MCF 10A (cell line): Measurements from ENCODE around the gene CDK4. TPM values are rescaled to one million over a fixed set of nuclear protein-coding genes. Genes with fewer than 3 reads are reported as not detected.

Source experiments
- BruUV-seq: library from RNA; stranded (reverse); fragments of 400-500 nt; replicated peaks from 2 replicates; lab custom pipeline; 2021; lab: Mats Ljungman, UMichigan
- CTCF ChIA-PET: fragments of 300-600 bp; sonication (Branson Sonifier 250); formaldehyde crosslinking; extraction: SDS; loops from one replicate; lab custom pipeline; 2021; ENCODE audit warnings: antibody characterized with exemption, inconsistent platforms; lab: Yijun Ruan, JAX
- POLR2A ChIA-PET: fragments of 300-600, 350-650 bp; sonication (Branson Sonifier 250); formaldehyde crosslinking; extraction: SDS; loops from one replicate; lab custom pipeline; 2020; ENCODE audit warnings: antibody characterized with exemption, inconsistent platforms; lab: Yijun Ruan, JAX
- DNase-seq: peaks from one replicate; pipeline ENCODE4 v3.0.0-alpha.2; 2018; ENCODE audit not compliant: unreplicated experiment
- H3K27ac Mint-ChIP-seq: one replicate; pipeline ENCODE4 v1.8.0; 2022; ENCODE audit warnings: mild to moderate bottlenecking, low read depth, mixed read lengths; ENCODE audit not compliant: unreplicated experiment
- H3K27me3 Mint-ChIP-seq: one replicate; pipeline ENCODE4 v1.8.0; 2022; ENCODE audit warnings: mixed read lengths; ENCODE audit not compliant: insufficient read depth, unreplicated experiment
- H3K36me3 Mint-ChIP-seq: one replicate; pipeline ENCODE4 v1.8.0; 2022; ENCODE audit warnings: mild to moderate bottlenecking, moderate library complexity, mixed read lengths; ENCODE audit not compliant: insufficient read depth, unreplicated experiment
- H3K4me1 Mint-ChIP-seq: one replicate; pipeline ENCODE4 v1.8.0; 2022; ENCODE audit warnings: mixed read lengths; ENCODE audit not compliant: insufficient read depth, unreplicated experiment
- H3K4me3 Mint-ChIP-seq: one replicate; pipeline ENCODE4 v1.8.0; 2022; ENCODE audit warnings: mild to moderate bottlenecking, moderate library complexity, mixed read lengths; ENCODE audit not compliant: unreplicated experiment
- H3K9me3 Mint-ChIP-seq: one replicate; pipeline ENCODE4 v1.8.0; 2022; ENCODE audit warnings: mixed read lengths; ENCODE audit not compliant: unreplicated experiment
- intact Hi-C: fragments of 100-400 bp; cut with micrococcal nuclease; formaldehyde crosslinking; loops from 2 replicates; pipeline ENCODE4 v1.14.1; 2022
- total RNA-seq: library from RNA; stranded (reverse); gene quantifications from 2 replicates; pipeline ENCODE4 v1.2.3, GENCODE V29; 2022
- TF ChIP-seq, protein P1 (sequence below): fragments of 200-600 bp; IDR thresholded peaks from one replicate; pipeline ENCODE4 v1.8.0; 2022; ENCODE audit warnings: antibody characterized with exemption, mild to moderate bottlenecking; ENCODE audit not compliant: unreplicated experiment

CDK4 gene
- total RNA-seq, 1 experiment from 2014 or later = 123 TPM

DNA sequence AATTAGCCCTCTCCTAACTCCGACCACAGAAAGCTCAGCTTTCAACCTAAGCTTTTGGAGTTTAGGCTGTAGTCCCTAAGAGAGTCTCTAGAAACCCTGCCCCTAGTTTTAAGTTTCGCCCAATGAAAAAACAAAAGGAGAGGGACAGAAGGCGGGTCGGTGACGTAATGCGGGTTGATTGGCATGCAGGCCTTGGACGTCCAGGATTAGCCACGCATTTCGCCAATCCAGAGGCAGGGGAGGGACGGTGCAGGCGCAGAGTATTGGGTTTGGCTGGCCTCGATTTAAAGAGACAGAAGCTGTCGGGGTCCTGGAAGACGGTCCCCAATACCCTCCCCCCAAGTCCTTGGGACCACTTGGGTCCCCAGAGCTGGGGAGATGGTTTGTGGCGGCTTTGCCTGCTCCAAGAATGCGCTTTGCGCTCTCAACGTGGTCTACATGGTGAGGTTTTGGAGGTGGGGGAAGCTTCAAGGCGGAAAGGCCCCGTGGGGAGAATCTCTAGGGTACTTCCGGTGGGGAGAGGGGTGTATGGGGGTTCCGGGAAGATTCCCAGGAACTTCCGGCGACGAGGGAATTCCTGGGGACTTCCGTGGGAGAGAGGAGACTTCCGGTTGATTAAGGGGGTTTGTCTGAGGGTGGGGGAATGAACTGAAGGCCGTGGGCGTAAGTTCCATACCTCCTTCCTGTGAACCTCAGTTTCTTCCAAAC lies 7.2 kb downstream of the CDK4 start, which contains the start of gene TSPAN31:
TSS of gene TSPAN31 (plus strand) at position 263 of the 708 bp plus-strand sequence. CDS start at position 379, 116 bp downstream.
- DNase-seq = peak; percentile 99
- TF ChIP-seq, protein P1, sequence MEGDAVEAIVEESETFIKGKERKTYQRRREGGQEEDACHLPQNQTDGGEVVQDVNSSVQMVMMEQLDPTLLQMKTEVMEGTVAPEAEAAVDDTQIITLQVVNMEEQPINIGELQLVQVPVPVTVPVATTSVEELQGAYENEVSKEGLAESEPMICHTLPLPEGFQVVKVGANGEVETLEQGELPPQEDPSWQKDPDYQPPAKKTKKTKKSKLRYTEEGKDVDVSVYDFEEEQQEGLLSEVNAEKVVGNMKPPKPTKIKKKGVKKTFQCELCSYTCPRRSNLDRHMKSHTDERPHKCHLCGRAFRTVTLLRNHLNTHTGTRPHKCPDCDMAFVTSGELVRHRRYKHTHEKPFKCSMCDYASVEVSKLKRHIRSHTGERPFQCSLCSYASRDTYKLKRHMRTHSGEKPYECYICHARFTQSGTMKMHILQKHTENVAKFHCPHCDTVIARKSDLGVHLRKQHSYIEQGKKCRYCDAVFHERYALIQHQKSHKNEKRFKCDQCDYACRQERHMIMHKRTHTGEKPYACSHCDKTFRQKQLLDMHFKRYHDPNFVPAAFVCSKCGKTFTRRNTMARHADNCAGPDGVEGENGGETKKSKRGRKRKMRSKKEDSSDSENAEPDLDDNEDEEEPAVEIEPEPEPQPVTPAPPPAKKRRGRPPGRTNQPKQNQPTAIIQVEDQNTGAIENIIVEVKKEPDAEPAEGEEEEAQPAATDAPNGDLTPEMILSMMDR = no peak
- intact Hi-C loops = loop anchor here (1.0 kb wide), 1 partner anchor 19 kb away; no protein-coding TSS in a partner anchor
- Mint-ChIP-seq H3K4me1 (peaks cover 11% of the 10 kb centered on the region), H3K27me3 (peaks cover 16% of the 10 kb centered on the region), H3K4me3 (peak within 1 kb of the TSS; percentile 100), H3K36me3 (peaks cover 50% of the 10 kb centered on the region), H3K9me3 (no peaks in the 10 kb centered on the region), H3K27ac (peak within 1 kb of the TSS; percentile 100)
- ChIA-PET POLR2A (interaction anchor here (0.5 to 2.5 kb wide), 30 partner anchors 8 to 1215 kb away, joined by 3 to 20 read pairs (median 4); partner anchors contain the start of genes EEF1AKMT3, MARCHF9, METTL1 and OS9), CTCF (interaction anchor here (0.5 to 1.7 kb wide), 7 partner anchors 12 to 161 kb away, joined by 3 to 11 read pairs (median 5); no protein-coding TSS in a partner anchor)
- no TSS peak for BruUV-seq

DNA sequence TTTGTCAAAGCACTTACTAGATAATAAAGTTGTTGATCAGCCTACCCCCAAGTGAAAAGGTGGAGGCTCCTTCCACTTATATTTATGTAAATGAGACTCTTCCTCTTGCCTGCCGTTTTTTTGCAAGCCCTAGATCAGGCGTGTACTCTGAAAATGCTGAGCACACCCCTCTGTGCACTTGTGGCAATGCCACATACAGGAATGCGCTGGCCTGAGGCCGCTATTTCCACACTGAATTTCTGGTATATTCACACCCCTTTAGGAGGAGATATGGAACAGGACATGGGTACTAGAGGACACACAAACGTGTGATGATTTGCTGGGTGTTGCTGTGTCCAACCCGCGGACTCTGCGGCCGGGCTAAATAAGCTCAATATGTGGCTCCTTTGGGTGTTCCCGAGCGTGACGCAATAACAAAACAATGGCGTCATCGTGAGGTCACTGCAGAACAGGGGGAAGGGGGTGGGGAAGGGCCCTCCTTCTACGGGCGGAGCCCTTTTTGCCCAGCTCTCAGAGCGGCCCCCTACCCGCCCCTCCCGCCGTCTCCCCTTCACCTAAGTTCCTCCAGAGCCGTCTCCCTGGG lies 7.8 kb downstream of the CDK4 start:
- Mint-ChIP-seq H3K27ac (peak overlapping the region; percentile 100), H3K4me1 (peaks cover 11% of the 10 kb centered on the region), H3K27me3 (peaks cover 22% of the 10 kb centered on the region), H3K36me3 (peaks cover 43% of the 10 kb centered on the region), H3K4me3 (peak overlapping the region; percentile 100), H3K9me3 (no peaks in the 10 kb centered on the region)
- POLR2A ChIA-PET = interaction anchor here (0.5 to 2.5 kb wide), 25 partner anchors 8 to 1115 kb away, joined by 3 to 20 read pairs (median 5); partner anchors contain the start of genes CDK4, EEF1AKMT3, MARCHF9 and METTL1
- intact Hi-C loops = loop anchor here (1.0 kb wide), 1 partner anchor 18 kb away; no protein-coding TSS in a partner anchor
- TF ChIP-seq, protein P1 = no peak
- DNase-seq = no peak
- CTCF ChIA-PET = interaction anchor here (0.8 to 1.7 kb wide), 2 partner anchors 18 to 22 kb away, joined by 5 to 11 read pairs; no protein-coding TSS in a partner anchor
- BruUV-seq = TSS peak; percentile 34

DNA sequence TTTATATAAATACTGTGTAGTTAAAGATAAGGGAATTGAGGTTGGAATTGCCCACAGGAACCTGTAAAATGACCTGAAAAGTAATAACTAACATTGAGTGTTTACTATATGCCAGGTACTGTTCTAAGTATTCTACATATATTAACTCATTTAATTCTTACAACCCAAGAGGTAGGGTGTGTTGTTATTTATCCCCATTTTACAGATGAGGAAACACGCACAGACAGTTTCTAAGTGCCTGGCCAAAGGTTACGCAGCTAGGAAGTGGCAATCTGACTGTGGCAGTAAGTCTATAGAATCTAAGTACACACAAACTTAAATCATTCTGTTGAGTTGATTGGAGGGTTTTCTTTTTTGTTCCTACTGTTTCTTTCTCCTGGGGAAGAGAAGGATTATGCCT lies 8.3 kb downstream of the CDK4 start:
- no peak for DNase-seq
- BruUV-seq = no TSS peak
- intact Hi-C loops = loop anchor here (1.0 kb wide), 1 partner anchor 17 kb away; no protein-coding TSS in a partner anchor
- no peaks in the 10 kb centered on the region for H3K9me3 Mint-ChIP-seq
- H3K4me3 Mint-ChIP-seq = peak overlapping the region; percentile 100
- H3K27me3 Mint-ChIP-seq = peaks cover 27% of the 10 kb centered on the region
- TF ChIP-seq, protein P1 = no peak
- ChIA-PET POLR2A (interaction anchor here (0.7 to 2.5 kb wide), 7 partner anchors 8 to 197 kb away, joined by 3 to 20 read pairs (median 4); partner anchors contain the start of genes CDK4 and MARCHF9), CTCF (interaction anchor here (1.7 kb wide), 1 partner anchor 17 kb away, joined by 11 read pairs; no protein-coding TSS in a partner anchor)
- H3K27ac Mint-ChIP-seq = peak overlapping the region; percentile 100
- H3K4me1 Mint-ChIP-seq = peaks cover 11% of the 10 kb centered on the region
- peaks cover 38% of the 10 kb centered on the region for H3K36me3 Mint-ChIP-seq
